WERI-Rb-1 (cell line): Measurements from ENCODE around the gene ITPK1.

Experiments used
- DNase-seq: peaks from one replicate; pipeline ENCODE4 v3.0.0-alpha.2; 2020
- H3K27ac ChIP-seq: fragments of 250-450 bp; sonication (Bioruptor Pico); 2 replicates; pipeline ENCODE4 v1.5.1; 2020; ENCODE audit warnings: mild to moderate bottlenecking, moderate library complexity
- H3K27me3 ChIP-seq: fragments of 250-450 bp; sonication (Bioruptor Pico); 2 replicates; pipeline ENCODE4 v1.5.1; 2021; ENCODE audit warnings: mild to moderate bottlenecking, low read depth, moderate library complexity; ENCODE audit not compliant: insufficient read depth, severe bottlenecking
- H3K36me3 ChIP-seq: fragments of 250-450 bp; sonication (Bioruptor Pico); 2 replicates; pipeline ENCODE4 v1.5.1; 2020; ENCODE audit warnings: mild to moderate bottlenecking, moderate library complexity
- H3K4me3 ChIP-seq: 2 replicates; pipeline ENCODE4 v1.5.1; 2011; ENCODE audit warnings: low read depth, mild to moderate bottlenecking, control low read depth, low read length
- H3K9me3 ChIP-seq: fragments of 250-450 bp; sonication (Bioruptor Pico); 2 replicates; pipeline ENCODE4 v1.5.1; 2021; ENCODE audit warnings: mild to moderate bottlenecking, moderate library complexity; ENCODE audit not compliant: severe bottlenecking
- CTCF ChIP-seq: IDR thresholded peaks from 2 replicates; pipeline ENCODE4 v1.5.1; 2011; ENCODE audit warnings: low read depth, mild to moderate bottlenecking, control low read depth, inconsistent platforms, low read length

ITPK1 gene

GRCh38 chr14:92916201-92916600 lies 199.5 kb downstream of the ITPK1 start:
- no peak for TF ChIP-seq CTCF
- H3K27ac ChIP-seq: no peak overlapping the region
- peaks cover 2% of the 10 kb centered on the region for H3K9me3 ChIP-seq
- DNase-seq: no peak
- H3K4me3 ChIP-seq: no peak overlapping the region
- no peaks in the 10 kb centered on the region for H3K36me3 ChIP-seq
- H3K27me3 ChIP-seq: no peaks in the 10 kb centered on the region

GRCh38 chr14:92914087-92914656 lies 201.6 kb downstream of the ITPK1 start:
- Histone ChIP-seq H3K27ac (no peak overlapping the region), H3K9me3 (peaks cover 2% of the 10 kb centered on the region), H3K4me3 (no peak overlapping the region), H3K36me3 (no peaks in the 10 kb centered on the region), H3K27me3 (no peaks in the 10 kb centered on the region)
- no peak for DNase-seq
- TF ChIP-seq CTCF: no peak

- no peak for TF ChIP-seq CTCF
- Histone ChIP-seq H3K4me3 (no peak overlapping the region), H3K36me3 (no peaks in the 10 kb centered on the region), H3K27me3 (no peaks in the 10 kb centered on the region), H3K9me3 (no peaks in the 10 kb centered on the region), H3K27ac (no peak overlapping the region)
- DNase-seq: no peak
Measured at GRCh38 chr14:92907316-92907911, 208.3 kb downstream of the ITPK1 start.

- H3K9me3 ChIP-seq: no peaks in the 10 kb centered on the region
- TF ChIP-seq CTCF: no peak
- H3K36me3 ChIP-seq: no peaks in the 10 kb centered on the region
- DNase-seq: no peak
- H3K27ac ChIP-seq: no peak overlapping the region
- no peaks in the 10 kb centered on the region for H3K27me3 ChIP-seq
- no peak overlapping the region for H3K4me3 ChIP-seq
Measured at GRCh38 chr14:92906823-92907222, 208.9 kb downstream of the ITPK1 start.

GRCh38 chr14:92906420-92906819 lies 209.3 kb downstream of the ITPK1 start:
- Histone ChIP-seq H3K9me3 (no peaks in the 10 kb centered on the region), H3K4me3 (no peak overlapping the region), H3K36me3 (no peaks in the 10 kb centered on the region), H3K27ac (no peak overlapping the region), H3K27me3 (no peaks in the 10 kb centered on the region)
- DNase-seq: no peak
- no peak for TF ChIP-seq CTCF

- no peaks in the 10 kb centered on the region for H3K27me3 ChIP-seq
- no peak overlapping the region for H3K27ac ChIP-seq
- TF ChIP-seq CTCF: no peak
- no peak for DNase-seq
- no peaks in the 10 kb centered on the region for H3K36me3 ChIP-seq
- no peak overlapping the region for H3K4me3 ChIP-seq
- no peaks in the 10 kb centered on the region for H3K9me3 ChIP-seq
Measured at GRCh38 chr14:92905667-92906066, 210.1 kb downstream of the ITPK1 start.
